Stimulated activated CD8-positive, alpha-beta memory T cell treated with anti-CD3 and anti-CD28 coated beads, Interleukin-2, amount 100 ng/mL, for 1 hour (primary cell): ENCODE results near the gene TSPAN4.

Experiments
- DNase-seq, 2 donors: peaks; one replicate each; pipeline ENCODE4 v3.0.0-alpha.2; 2020; ENCODE audit warnings: low read depth in 2 of 2

The TSPAN4 gene

GRCh38 chr11:863910-864827, 21.5 kb downstream of the TSPAN4 start:
- no peak for DNase-seq

- DNase-seq: no peak
These were observed 22.2 kb downstream of the TSPAN4 start for GRCh38 chr11:864898-865297.

GRCh38 chr11:865462-866430, 23.1 kb downstream of the TSPAN4 start:
- DNase-seq: no peak

GRCh38 chr11:866481-866880, 23.8 kb downstream of the TSPAN4 start:
- DNase-seq: no peak

- DNase-seq: no peak
These were observed 25.3 kb downstream of the TSPAN4 start for GRCh38 chr11:867856-868358.

- no peak for DNase-seq
These were observed 25.7 kb downstream of the TSPAN4 start for GRCh38 chr11:868394-868793.

GRCh38 chr11:868802-869201, 26.1 kb downstream of the TSPAN4 start:
- DNase-seq: no peak

- no peak for DNase-seq
These were observed 26.9 kb downstream of the TSPAN4 start for GRCh38 chr11:869399-870126.

GRCh38 chr11:870127-870413, 27.4 kb downstream of the TSPAN4 start:
- DNase-seq: no peak

- no peak for DNase-seq
These were observed 27.8 kb downstream of the TSPAN4 start for GRCh38 chr11:870418-870817.

- no peak for DNase-seq
These were observed 28.8 kb downstream of the TSPAN4 start for GRCh38 chr11:871472-871871.

- DNase-seq: no peak
These were observed 30.1 kb downstream of the TSPAN4 start for GRCh38 chr11:872799-873198.

GRCh38 chr11:873706-874105, 31.1 kb downstream of the TSPAN4 start:
- DNase-seq: no peak

GRCh38 chr11:875203-875602, 32.6 kb downstream of the TSPAN4 start:
- no peak for DNase-seq

GRCh38 chr11:875769-876301, 33.2 kb downstream of the TSPAN4 start:
- no peak for DNase-seq

GRCh38 chr11:876545-876944, 33.9 kb downstream of the TSPAN4 start:
- no peak for DNase-seq

- no peak for DNase-seq
These were observed 34.9 kb downstream of the TSPAN4 start for GRCh38 chr11:877565-877964.

GRCh38 chr11:880447-880846, 37.8 kb downstream of the TSPAN4 start:
- DNase-seq: no peak

GRCh38 chr11:882596-882995, 39.9 kb downstream of the TSPAN4 start:
- no peak for DNase-seq

GRCh38 chr11:883527-883926, 40.9 kb downstream of the TSPAN4 start:
- DNase-seq: no peak

- DNase-seq: no peak
These were observed 42.0 kb downstream of the TSPAN4 start for GRCh38 chr11:884578-885070.
